HG02840 (cell line): Measurements from ENCODE around the gene TMEM218.
"Not testable (repeated sequence)": the region's sequence is repeated elsewhere in the genome, so short reads cannot be mapped to it uniquely, and the experiment has no call there.

ENCODE experiments used
- ATAC-seq: cut with Tn5 transposase; IDR thresholded peaks from one replicate; pipeline ENCODE4 v1.9.1; 2021; ENCODE audit warnings: mild to moderate bottlenecking, moderate library complexity, moderate number of reproducible peaks; ENCODE audit not compliant: unreplicated experiment, low FRiP score

Gene TMEM218

DNA sequence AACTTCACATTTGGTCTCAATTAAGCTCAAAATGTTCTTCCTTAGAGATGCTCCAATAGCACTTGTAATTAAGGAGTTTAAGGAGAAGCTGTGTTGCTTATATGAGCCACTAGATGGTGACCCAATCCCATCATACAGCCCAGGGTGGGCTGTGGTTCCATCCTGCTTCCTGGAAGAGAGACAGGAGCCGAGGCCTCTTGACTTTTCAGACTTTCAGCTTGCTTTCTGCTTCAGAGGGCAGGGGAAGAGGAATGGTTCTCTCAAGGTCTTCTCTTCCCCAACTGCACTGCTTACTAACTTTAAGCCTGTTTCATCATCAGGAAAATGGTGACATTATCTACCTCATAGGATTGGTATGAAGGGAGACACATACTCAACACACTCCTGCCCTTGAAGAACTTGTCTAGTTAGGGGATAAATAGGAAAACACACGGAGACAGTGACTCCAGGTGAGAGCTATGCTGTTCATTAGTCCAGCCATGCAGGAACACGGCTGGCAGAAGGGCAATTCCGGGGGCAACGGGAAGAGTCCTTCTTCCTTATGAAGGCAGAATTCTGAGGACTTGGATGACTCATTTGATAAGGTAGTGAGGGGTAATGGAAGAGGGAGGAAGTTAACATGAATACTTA is 20.1 kb downstream of the TMEM218 start:
- no peak for ATAC-seq

DNA sequence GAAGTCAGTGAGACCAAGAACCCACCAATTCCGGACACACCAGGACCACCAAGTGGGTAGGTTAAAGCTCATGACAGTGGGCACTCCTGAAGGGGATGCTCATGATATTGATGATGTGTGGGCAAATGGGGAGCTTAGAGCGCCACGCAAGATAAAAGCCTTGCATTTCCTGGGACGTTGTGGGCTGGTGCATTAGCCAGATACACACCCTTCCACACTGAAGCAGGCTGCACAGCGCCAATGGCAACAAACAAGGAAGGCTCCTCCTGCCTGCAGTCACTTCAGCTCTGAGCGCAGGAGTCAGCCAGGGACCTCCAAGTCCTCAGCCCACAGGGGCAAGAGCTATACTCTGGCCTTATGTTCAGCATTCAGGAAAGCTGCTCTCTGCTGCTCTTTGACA is 20.6 kb downstream of the TMEM218 start:
- ATAC-seq: no peak

DNA sequence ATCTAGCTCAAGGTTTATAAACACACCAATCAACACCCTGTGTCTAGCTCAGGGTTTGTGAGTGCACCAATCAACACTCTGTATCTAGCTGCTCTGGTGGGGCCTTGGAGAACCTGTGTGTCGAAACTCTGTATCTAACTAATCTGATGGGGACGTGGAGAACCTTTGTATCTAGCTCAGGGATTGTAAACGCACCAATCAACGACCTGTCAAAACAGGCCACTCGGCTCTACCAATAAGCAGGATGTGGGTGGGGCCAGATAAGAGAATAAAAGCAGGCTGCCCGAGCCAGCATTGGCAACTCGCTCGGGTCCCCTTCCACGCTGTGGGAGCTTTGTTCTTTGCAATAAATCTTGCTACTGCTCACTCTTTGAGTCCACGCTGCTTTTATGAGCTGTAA is 21.3 kb downstream of the TMEM218 start:
- not testable (repeated sequence) for ATAC-seq

DNA sequence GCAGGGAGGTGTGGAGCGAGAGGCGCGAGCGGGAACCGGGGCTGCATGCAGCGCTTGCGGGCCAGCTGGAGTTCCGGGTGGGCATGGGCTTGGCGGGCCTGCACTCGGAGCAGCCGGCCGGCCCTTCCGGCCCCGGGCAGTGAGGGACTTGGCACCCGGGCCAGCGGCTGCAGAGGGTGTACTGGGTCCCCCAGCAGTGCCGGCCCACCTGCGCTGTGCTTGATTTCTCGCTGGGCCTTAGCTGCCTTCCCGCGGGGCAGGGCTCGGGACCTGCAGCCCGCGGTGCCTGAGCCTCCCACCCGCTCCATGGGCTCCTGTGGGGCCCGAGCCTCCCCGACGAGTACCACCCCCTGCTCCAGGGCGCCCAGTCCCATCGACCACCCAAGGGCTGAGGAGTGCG is 21.9 kb downstream of the TMEM218 start:
- ATAC-seq: not testable (repeated sequence)

DNA sequence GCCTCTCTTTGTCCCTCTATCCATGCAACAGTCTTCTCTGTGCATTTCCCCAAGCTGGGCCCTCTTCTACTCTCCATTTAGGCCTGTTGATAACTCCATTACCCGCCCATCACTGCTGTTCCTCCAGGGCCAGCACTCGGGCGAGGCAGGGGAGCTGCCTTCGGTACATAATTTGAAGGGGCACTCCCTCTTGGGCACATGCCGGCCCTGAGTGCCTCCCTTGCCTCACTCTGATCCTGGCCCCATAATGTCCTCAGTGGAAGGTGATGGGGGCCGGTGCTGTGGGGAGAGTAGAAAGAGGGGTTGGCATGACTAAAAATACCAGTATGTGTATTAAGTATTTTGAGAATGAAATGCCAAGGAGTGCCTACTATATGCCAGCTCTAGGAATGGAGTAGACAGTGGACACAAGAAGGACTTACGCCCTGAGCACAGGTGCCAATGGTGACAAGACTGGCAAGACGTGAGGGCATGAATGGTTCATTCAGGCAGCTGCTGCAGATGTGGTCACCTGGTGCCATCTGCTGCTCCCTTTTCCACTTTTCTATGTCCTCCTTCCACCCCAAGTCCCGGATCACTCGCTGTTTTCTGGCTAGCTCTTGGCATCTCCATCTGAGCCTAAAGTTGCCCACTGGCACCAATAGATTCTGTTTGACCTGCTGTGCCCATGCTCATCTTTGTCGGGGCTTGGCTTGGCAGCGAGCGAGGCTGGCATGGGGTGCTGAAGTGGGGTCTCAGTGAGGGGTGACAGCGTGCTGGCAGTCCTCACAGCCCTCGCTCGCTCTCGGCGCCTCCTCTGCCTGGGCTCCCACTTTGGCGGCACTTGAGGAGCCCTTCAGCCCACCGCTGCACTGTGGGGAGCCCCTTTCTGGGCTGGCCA is 22.6 kb downstream of the TMEM218 start:
- ATAC-seq: no peak

DNA sequence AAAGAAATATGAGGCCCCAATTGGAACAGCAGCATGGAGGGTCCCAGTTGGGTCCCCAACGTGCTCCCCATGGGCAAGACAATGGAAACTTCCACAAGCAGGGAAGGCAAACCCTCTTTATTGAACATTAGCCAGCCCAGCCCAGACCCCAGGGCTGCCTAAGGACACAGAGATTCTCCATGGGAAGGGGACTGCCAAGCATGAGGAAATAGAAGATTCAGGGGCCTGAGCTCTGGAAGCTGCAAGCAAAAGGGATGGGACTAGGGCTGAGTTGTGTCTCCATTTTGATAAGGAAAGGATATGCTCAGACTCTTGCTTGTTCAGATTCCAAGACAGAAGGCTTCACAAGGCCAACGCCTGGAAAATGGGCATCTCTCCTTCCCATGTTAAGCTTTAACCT is 23.3 kb downstream of the TMEM218 start:
- no peak for ATAC-seq

DNA sequence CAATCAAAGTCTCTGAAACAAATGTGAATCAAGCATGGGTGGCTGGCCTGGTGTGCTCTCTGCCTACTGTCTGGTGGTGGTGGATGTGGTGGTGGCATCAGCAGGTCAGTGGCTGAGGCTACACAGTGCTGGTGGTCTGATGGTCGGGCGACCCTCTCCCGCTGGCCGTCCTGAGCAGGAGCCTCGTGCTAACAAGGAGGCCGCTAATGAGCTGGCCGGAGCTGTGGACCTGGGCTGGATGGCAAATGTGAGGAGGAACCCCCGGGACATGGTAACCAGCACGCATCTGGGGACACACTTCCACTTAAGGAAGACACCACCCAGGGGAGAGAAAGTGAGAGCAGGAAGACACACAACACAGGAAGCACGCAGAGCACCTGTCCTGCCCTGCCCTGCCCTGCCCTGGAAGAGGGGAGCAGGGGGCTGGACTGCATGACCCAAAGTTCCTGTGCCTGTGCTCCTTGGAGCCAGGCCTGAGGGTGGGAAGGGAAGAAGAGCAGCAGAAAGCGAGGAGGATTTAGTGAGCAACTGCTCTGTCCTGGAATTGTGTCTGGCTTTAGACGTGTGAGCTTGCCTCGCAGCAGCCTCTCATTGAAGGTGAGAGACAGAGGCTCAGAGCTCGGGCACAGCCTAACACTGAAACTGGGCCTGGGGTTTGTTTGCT is 24.7 kb downstream of the TMEM218 start:
- no peak for ATAC-seq

DNA sequence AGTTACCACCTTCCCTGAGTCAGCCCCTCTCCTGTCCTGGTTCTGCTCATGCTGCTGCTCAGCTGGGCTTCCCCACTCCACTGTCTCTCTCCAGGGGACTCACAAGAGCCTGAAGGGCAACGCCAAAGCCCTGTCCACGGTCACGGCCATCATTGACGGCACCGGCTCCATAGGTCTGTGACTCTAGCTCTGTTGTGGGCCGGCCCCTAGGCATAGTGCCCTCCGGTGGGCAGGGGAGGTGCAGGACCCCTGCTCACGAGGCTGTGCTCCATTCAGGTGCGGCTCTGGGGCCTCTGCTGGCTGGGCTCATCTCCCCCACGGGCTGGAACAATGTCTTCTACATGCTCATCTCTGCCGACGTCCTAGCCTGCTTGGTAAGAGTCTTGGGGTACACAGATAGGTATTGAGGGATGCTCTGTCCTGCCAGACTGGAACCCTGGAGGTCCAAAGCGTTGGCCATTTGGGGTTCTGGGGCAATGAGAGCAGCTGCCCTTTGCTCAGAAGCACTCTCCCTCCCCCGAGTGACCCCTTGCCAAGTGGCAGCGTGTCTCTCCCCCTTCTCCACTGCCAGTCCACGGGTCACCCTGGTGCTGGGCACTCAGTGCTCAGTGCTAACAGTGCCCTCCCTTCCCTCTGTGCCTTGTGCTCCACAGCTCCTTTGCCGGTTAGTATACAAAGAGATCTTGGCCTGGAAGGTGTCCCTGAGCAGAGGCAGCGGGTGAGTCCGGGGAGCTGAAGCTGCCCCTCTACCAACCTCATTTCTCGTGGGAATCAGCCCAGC is 25.9 kb downstream of the TMEM218 start:
- no peak for ATAC-seq

DNA sequence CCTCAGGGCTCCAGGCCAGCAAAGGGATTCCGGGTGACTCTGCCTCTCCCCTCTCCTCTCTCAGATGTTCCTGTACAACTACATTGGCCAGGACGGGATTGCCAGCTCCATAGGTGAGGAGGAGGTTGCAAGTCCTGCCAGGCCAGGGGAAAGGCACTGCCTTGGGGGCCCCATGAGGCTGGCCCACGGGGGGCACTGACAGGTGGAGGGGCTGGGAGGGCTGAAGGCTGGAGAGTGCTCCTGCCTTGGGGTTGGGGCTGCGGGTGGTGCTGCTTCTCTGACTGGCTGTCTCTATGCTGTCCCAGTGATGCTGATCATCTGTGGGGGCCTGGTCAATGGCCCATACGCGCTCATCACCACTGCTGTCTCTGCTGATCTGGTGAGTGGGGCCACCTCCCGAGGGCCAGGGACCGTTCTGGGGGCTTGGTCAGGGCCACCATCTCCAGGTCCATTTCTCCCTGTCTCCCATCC is 26.6 kb downstream of the TMEM218 start:
- ATAC-seq: no peak

DNA sequence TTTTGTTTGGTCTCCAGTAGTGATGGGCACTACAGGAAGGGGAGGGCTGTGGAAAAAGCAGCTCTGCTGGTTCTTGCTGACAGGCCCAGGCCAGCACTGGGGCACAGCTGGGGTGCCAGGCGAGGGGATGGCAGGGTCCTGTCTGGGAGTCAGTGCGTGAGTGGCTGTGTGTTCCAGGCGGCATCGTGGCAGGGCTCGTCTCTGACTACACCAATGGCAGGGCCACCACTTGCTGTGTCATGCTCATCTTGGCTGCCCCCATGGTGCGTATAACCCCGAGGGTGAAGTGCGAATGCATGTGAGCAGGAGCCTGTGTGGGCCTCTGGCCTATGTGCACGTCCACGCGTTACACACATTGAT is 27.4 kb downstream of the TMEM218 start:
- ATAC-seq: no peak

DNA sequence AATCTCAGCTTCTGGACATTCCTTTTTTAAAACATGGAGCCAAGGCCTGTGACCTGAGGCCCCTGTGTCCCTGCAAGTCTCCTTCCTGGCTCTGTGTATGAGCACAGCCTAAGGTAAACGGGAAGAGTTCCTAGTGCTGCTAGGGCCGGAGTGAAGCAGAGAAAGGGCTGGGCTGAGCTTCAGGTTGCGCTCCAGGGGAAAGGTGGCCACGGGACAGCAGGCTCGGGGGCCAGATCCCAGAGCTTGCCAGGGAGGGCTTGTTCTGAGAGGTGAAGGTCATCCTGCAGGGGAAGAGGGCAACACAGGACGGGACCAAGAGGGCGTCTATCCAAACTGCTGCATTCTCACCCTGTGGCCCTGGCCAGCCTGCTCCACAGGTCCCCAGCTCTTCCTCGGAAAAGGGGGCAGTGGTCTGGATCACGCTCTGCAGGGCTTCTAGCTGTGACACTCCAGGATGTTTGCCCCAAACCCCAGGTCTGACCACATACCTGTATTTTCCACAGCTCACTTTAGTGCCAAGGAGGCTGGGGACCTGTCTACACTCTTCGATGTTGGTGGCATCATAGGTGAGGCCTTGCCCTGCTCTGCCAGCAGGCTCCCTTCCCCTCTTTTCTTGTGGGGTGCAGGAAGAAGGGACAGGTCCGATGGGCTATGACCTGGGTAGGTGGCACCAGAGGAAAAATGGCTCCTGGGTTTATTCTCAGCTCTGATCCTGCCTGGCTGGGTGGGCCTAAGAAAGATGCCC is 27.9 kb downstream of the TMEM218 start:
- ATAC-seq: no peak

DNA sequence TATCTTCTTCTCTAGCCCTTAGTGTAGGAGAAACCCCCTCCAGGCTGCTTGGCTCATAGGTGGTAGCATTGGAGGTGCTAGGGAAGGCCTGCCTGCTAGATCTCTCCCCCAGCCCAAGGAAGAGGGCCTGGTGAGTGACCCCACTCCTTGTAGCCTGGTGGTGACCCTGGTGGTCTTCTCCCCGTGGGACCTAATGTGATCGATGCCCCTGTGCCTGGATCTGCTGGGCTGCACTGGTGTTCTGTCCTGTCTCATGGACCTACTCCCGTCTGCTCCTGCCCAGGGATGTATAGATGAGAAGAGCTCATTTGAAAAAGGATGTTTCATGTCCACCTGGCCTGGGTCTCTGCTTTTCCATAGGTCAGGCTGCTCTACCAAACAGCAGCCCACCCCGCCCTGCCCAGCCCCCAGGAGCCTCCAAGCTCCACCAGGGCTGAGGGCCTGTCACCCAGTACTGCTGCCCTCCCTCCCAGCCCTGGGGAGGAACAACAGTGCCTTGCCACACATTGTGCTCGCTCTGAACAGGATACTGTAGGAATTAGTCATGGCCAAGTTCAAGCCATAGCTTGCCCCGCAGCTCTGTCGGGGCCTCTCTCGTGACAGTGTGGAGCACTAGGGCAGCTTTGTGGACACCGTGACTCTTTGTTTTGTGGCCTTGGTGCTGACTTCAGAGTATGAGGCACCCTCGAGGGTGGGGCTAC is 28.7 kb downstream of the TMEM218 start:
- no peak for ATAC-seq

DNA sequence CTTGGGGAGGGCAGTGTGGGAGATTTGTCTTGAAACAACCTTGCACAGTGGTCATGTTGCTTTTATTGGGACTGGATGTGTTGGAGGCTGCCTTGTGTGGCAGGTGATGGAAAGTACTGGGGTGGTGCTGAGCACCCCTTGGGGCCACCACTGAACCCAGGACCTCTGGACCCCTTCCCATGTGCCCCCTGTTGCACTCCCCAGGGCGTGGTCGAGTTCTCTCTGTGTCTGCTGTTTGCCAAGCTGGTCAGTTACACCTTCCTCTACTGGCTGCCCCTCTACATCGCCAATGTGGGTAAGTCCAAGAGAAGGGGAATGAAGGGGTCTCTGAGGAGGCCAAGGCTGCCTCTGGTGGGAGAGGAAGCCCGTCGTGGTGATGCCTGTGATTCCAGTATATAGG is 29.4 kb downstream of the TMEM218 start:
- no peak for ATAC-seq

DNA sequence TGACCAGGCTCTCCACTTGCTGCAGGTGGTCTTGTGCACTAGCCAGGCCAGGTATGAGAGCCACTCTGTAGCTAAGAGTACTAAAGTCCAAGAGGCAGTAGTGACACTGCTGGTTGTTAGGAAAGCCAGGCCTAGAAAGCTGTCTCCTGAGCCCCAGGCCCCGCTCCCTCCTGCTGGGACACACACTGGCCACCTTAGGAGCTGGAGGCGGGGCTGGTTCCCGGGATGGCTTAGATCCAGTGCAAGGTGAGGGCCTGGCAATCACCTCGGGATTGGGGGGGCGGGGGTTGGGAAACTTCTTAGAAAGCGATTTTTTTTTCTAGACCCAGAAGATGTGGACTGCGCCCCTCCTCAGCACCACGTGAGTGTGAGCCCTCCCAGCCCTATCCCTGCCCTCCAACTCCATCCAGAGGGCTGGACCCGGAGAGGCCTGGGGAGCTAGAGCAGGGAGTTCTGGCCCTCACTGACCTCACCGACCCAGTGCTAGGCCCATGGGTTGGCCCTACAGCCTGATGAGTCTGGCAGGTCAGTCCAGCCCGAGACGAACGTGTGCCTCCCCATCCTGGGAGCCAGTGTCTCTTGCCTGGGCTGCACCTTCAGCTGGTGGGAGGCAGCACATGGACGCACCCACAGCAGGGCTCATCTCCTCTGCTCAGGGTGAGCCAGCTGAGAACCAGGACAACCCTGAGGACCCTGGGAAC is 30.2 kb downstream of the TMEM218 start:
- ATAC-seq: no peak

DNA sequence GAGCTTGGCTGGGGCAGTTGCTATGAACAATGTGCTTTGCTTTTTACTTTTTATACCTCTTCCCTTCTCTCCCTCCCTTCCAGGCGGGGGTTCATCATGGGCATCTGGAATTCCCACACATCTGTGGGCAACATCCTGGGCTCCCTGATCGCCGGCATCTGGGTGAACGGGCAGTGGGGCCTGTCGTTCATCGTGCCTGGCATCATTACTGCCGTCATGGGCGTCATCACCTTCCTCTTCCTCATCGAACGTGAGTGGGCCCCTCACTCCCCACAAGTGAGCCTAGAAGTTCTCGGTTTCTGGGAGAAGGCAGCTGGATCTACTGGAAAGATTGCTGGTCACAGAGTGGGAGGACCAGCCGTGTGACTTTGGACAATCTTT is 30.9 kb downstream of the TMEM218 start:
- no peak for ATAC-seq

DNA sequence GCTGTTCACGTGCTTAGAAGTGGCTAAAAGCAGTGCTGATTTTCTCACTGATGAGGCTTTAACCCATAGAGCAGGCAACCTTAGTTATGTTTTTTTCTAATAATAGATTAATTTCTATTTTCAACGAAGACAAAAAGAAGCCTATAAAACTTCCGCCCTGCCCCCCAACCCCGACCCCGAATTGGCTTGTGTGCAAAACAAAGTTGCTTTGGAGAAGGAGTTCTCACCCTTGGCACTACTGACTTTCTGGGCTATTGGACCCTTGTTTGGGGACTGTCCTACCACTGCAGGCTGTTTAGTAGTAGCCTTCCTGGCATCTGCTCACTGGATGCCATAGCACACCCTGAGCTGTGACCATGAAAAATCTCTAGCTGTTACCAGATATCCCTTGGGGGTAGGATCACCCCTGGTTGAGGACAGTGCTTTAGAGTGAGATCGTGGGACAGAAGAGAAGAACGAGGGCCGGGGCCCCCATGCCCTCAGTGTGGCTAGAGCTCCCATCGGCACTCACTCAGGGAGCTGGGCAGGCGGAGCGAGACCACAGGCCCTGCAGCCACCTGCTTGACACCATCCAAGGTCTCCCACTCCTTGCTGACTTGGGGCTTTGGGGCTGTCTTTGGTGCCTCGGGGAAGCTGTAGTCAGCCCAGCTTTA is 31.4 kb downstream of the TMEM218 start:
- no peak for ATAC-seq

DNA sequence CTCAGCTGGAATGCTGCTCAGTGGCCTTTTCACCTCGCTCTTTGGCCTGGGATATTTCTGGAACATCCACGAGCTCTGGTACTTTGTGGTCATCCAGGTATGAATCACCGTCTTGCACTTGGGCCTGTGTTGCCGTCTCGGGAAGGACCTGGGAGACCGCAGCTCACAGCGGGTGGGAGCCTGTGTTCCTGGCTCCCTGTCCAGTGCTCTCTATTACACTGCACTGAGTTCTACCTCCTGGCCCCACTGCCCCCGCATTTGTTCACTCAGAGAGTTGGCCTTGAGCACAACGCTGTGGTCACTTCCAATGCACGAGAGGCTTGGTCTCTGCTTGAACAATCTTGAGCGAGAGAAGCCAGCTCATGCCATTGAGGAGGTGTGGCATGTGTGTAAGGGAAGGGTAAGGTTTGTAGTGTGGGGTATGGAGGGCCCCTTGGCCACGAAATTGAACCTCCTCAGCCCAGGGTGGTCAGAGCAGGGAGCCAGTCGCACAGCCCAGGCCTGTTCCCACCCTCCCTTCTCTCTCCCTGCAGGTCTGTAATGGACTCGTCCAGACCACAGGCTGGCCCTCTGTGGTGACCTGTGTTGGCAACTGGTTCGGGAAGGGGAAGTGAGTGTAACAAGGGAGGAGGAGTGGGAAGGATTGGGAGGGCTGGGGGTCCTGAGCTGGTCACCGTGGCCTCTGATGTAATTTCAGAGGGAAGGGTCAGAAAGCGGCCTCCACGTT is 32.1 kb downstream of the TMEM218 start:
- no peak for ATAC-seq
